Muscle layer of duodenum (tissue), 2 donors: ENCODE data around the gene RBM4.
"Not testable (repeated sequence)": the region's sequence is repeated elsewhere in the genome, so short reads cannot be mapped to it uniquely, and the experiment has no call there.

ENCODE experiments used
- H3K27ac ChIP-seq: one replicate; pipeline ENCODE4 v1.7.0; 2013; ENCODE audit warnings: mild to moderate bottlenecking, low read length
- H3K27me3 ChIP-seq: one replicate; pipeline ENCODE4 v1.7.0; 2013; ENCODE audit warnings: low read depth, mild to moderate bottlenecking, control low read depth, low read length
- H3K36me3 ChIP-seq, 2 donors: one replicate each; pipeline ENCODE4 v1.7.0; 2013; ENCODE audit warnings: low read length in 2 of 2, control low read depth in 1 of 2, mild to moderate bottlenecking in 1 of 2; ENCODE audit not compliant: insufficient read depth in 2 of 2, control insufficient read depth in 1 of 2
- H3K4me1 ChIP-seq, 2 donors: one replicate each; pipeline ENCODE4 v1.7.0; 2013; ENCODE audit warnings: low read length in 2 of 2, mild to moderate bottlenecking in 2 of 2, control low read depth in 1 of 2, moderate library complexity in 1 of 2; ENCODE audit not compliant: insufficient read depth in 2 of 2, control insufficient read depth in 1 of 2
- H3K4me3 ChIP-seq, 2 donors: one replicate each; pipeline ENCODE4 v1.7.0; 2013; ENCODE audit warnings: low read length in 2 of 2, low read depth in 1 of 2, mild to moderate bottlenecking in 1 of 2
- H3K9me3 ChIP-seq, 2 donors: one replicate each; pipeline ENCODE4 v1.7.0; 2013; ENCODE audit warnings: low read length in 2 of 2, control low read depth in 1 of 2, mild to moderate bottlenecking in 1 of 2; ENCODE audit not compliant: control insufficient read depth in 1 of 2
- donor health status: healthy.

RBM4 gene

GRCh38 chr11:66638177-66639065, at the start of gene RBM4:
Gene RBM4 (plus strand): TSS chr11:66638703. CDS start chr11:66639712, 1,009 bp downstream.
- peak within 1 kb of the TSS; percentile 93 to 98 for H3K4me3 ChIP-seq
- H3K27me3 ChIP-seq: no peaks in the 10 kb centered on the region
- no peaks in the 10 kb centered on the region for H3K9me3 ChIP-seq
- peak within 1 kb of the TSS; percentile 96 for H3K27ac ChIP-seq
- H3K36me3 ChIP-seq: peaks cover 15 to 24% of the 10 kb centered on the region in 2 donors
- peaks cover 29 to 54% of the 10 kb centered on the region in 2 donors for H3K4me1 ChIP-seq

GRCh38 chr11:66589315-66589714, 49.2 kb upstream of the RBM4 start:
- H3K27me3 ChIP-seq, H3K27ac ChIP-seq, H3K9me3 ChIP-seq, H3K36me3 ChIP-seq, H3K4me3 ChIP-seq: not testable (repeated sequence)
- peaks cover 5 to 14% of the 10 kb centered on the region in 2 donors for H3K4me1 ChIP-seq

GRCh38 chr11:66589996-66590675, 48.4 kb upstream of the RBM4 start:
- Histone ChIP-seq H3K27ac (no peak overlapping the region), H3K9me3 (no peaks in the 10 kb centered on the region), H3K4me3 (no peak overlapping the region), H3K36me3 (no peaks in the 10 kb centered on the region), H3K4me1 (peaks cover 5 to 20% of the 10 kb centered on the region in 2 donors), H3K27me3 (no peaks in the 10 kb centered on the region)

- Histone ChIP-seq H3K27me3 (no peaks in the 10 kb centered on the region), H3K9me3 (no peaks in the 10 kb centered on the region), H3K4me1 (peaks cover 5 to 30% of the 10 kb centered on the region in 2 donors), H3K36me3 (no peaks in the 10 kb centered on the region), H3K27ac (no peak overlapping the region), H3K4me3 (no peak overlapping the region)
These were observed 47.3 kb upstream of the RBM4 start for GRCh38 chr11:66591175-66591574.

GRCh38 chr11:66592457-66593302, 45.8 kb upstream of the RBM4 start, which contains the start of the genes CCDC87 and CCS:
Gene CCDC87 (minus strand): TSS chr11:66593063. CDS start chr11:66593015, 48 bp downstream.
Gene CCS (plus strand): TSS chr11:66593185. CDS start chr11:66593262, 77 bp downstream.
- peak within 1 kb of the TSS; percentile 64 to 92 for H3K4me3 ChIP-seq
- no peaks in the 10 kb centered on the region for H3K9me3 ChIP-seq
- H3K36me3 ChIP-seq: no peaks in the 10 kb centered on the region
- peaks cover 5 to 32% of the 10 kb centered on the region in 2 donors for H3K4me1 ChIP-seq
- peak within 1 kb of the TSS; percentile 79 for H3K27ac ChIP-seq
- H3K27me3 ChIP-seq: no peaks in the 10 kb centered on the region

GRCh38 chr11:66593303-66593635, 45.2 kb upstream of the RBM4 start:
- H3K9me3 ChIP-seq: no peaks in the 10 kb centered on the region
- H3K27ac ChIP-seq: peak overlapping the region; percentile 79
- no peaks in the 10 kb centered on the region for H3K27me3 ChIP-seq
- no peaks in the 10 kb centered on the region for H3K36me3 ChIP-seq
- peaks cover 5 to 32% of the 10 kb centered on the region in 2 donors for H3K4me1 ChIP-seq
- peak overlapping the region; percentile 64 to 92 for H3K4me3 ChIP-seq

GRCh38 chr11:66593650-66594049, 44.9 kb upstream of the RBM4 start:
- Histone ChIP-seq H3K4me1 (peaks cover 5 to 32% of the 10 kb centered on the region in 2 donors), H3K4me3 (peak overlapping the region; percentile 64 to 92), H3K36me3 (no peaks in the 10 kb centered on the region), H3K27me3 (no peaks in the 10 kb centered on the region), H3K9me3 (no peaks in the 10 kb centered on the region), H3K27ac (peak overlapping the region; percentile 79)

- Histone ChIP-seq H3K27ac (peak overlapping the region; percentile 58), H3K36me3 (peaks cover 7 to 15% of the 10 kb centered on the region in 2 donors), H3K4me1 (peaks cover 5 to 32% of the 10 kb centered on the region in 2 donors), H3K27me3 (no peaks in the 10 kb centered on the region), H3K4me3 (peak overlapping the region in 1 of 2 donors; percentile 7), H3K9me3 (no peaks in the 10 kb centered on the region)
These were observed 43.1 kb upstream of the RBM4 start for GRCh38 chr11:66595245-66595904.

- no peak overlapping the region for H3K27ac ChIP-seq
- no peak overlapping the region for H3K4me3 ChIP-seq
- peaks cover 0 to 32% of the 10 kb centered on the region in 2 donors for H3K4me1 ChIP-seq
- H3K36me3 ChIP-seq: peaks cover 8 to 27% of the 10 kb centered on the region in 2 donors
- no peaks in the 10 kb centered on the region for H3K9me3 ChIP-seq
- no peaks in the 10 kb centered on the region for H3K27me3 ChIP-seq
These were observed 39.5 kb upstream of the RBM4 start for GRCh38 chr11:66598993-66599392.

GRCh38 chr11:66600219-66600618, 38.3 kb upstream of the RBM4 start:
- Histone ChIP-seq H3K36me3 (peaks cover 8 to 36% of the 10 kb centered on the region in 2 donors), H3K27me3 (no peaks in the 10 kb centered on the region), H3K4me1 (peaks cover 0 to 23% of the 10 kb centered on the region in 2 donors), H3K27ac (no peak overlapping the region), H3K4me3 (no peak overlapping the region), H3K9me3 (no peaks in the 10 kb centered on the region)
